Diencephalon (tissue), 1 donor: ENCODE results near the gene ITGA3. TPM values are rescaled to one million over a fixed set of nuclear protein-coding genes. Genes with fewer than 3 reads are reported as not detected.

Experiments used
- total RNA-seq: library from RNA; depleted of rRNA; stranded (reverse); fragments of >200 nt; gene quantifications from one replicate; pipeline ENCODE4 v1.2.3, GENCODE V29; 2014

Gene ITGA3
- total RNA-seq = 33.4 TPM

DNA sequence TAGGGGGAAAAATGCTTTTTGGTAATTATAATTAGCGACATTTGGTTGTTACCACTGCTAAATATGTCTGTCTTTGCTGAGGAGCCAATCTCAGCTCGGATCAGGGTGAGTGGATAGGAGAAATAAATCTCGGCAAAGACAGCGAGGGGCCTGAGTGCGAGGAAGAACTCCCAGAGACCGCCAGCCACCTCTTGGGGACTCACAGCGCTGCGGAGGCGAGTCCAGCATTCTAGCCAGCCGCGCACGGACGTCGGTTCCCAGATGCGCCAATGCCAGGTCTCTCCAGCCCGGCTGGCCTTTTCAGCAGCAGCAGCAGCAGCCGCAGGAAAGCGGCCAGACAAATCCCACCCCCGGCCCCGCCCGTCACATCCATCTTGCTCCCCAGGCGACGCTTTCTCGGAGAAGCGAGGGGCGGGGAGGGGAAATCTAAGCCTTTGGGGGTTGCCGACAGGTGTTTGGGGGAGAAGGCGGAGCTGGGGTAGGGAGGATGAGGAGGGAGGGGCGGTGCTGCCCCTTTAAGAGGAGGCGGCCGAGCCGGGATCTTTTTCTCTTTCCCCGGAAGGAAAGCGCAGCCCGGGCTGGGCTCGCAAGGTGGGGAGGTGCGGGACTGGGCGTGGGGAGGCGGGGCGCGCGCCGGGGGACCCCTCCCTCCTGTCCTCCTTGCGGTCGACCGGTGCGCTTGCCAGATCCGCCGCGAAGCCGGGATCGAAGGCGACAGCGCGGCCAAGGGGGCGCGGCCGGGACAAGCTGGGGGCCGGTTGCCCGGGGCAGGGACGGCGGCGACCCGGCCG, at the start of gene ITGA3:
Gene ITGA3, plus strand, starts transcription at position 685 of the 791 bp plus-strand sequence. CDS start 330 bp downstream, outside the sequence.

GRCh38 chr17:50094753-50095619, 39.1 kb downstream of the ITGA3 start, which contains the start of gene PDK2:
Gene PDK2, plus strand, starts transcription at chr17:50095351. Its CDS starts 85 bp downstream, at chr17:50095436.

DNA sequence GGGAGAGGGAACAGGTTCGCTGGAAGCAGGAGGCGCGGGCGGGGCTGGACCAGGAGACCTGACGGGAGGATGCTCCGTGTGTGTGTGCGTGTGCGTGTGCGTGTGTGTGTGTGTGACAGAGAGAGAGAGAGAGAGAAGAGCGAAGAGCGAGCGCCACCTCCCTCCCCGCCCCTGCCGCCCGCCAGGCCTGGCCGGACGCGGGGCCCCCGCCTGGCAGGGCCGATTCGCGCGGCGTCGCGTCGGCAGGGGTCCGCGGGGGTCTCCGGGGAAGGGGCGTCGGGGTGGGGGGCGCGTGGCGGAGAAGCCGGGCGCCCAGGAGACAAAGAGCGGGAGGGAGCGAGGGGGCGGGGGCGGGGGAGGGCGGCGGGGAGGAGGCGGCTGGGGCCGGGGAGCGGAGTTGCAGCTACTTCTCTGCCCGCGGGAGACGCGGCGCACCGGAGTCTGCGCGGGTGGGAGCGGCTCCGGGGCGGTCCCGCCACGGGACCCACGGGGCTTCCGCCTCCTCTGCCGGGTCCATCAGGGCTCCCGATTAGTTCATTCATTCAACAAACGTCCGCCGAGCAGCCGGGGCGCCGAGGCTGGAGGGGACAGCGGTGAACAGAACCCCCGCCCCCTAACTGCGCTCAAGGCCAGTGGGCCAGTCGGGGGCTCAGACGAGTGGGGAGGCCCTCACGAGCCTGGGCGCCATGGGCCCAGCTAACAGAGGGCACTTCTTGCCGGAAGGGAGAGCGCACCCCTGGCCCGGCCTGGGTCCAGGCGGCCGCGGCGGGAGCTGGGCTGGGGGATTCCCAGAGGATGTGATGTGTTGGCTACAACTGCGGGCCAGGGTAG, 74.0 kb downstream of the ITGA3 start, which contains the start of gene SAMD14:
Gene SAMD14, minus strand, starts transcription at position 433 of the 831 bp plus-strand sequence. CDS start 5,201 bp downstream, outside the sequence.

Other genes starting within 250 kb of the ITGA3 start
- not detected for gene TAC4, start 208.0 kb upstream of the ITGA3 start, total RNA-seq
- gene DLX4, start 86.9 kb upstream of the ITGA3 start, total RNA-seq = not detected
- not detected for gene DLX3, start 60.9 kb upstream of the ITGA3 start, total RNA-seq
- gene PDK2, start 39.2 kb downstream of the ITGA3 start, total RNA-seq = 21.5 TPM
- gene SAMD14, start 74.0 kb downstream of the ITGA3 start, total RNA-seq = 29.8 TPM
- gene PPP1R9B, start 94.6 kb downstream of the ITGA3 start, total RNA-seq = 59.7 TPM
- not detected for gene SGCA, start 109.9 kb downstream of the ITGA3 start, total RNA-seq
- gene COL1A1, start 145.5 kb downstream of the ITGA3 start, total RNA-seq = 42.7 TPM
- gene TMEM92, start 218.4 kb downstream of the ITGA3 start, total RNA-seq = not detected